RPMI7951 (cell line): ENCODE data around the gene ARF4. TPM values are rescaled to one million over a fixed set of nuclear protein-coding genes. Genes with fewer than 3 reads are reported as not detected.
"Not testable (repeated sequence)": the region's sequence is repeated elsewhere in the genome, so short reads cannot be mapped to it uniquely, and the experiment has no call there.

Experiments
- DNase-seq: peaks from one replicate; pipeline ENCODE4 v3.0.0-alpha.2; 2012; ENCODE audit warnings: low read depth
- total RNA-seq: library from RNA; depleted of rRNA; stranded (reverse); fragments of >200 nt; shearing (Covaris generic); gene quantifications from 2 replicates; pipeline ENCODE4 v1.2.3, GENCODE V29; 2014; rRNA removed

Gene ARF4
- 475 and 554 TPM in 2 replicates for total RNA-seq

- peak; percentile 99 for DNase-seq
These were observed at the start of gene ARF4 for GRCh38 chr3:57597127-57597923. Gene ARF4 (minus strand): TSS chr3:57597344. CDS start chr3:57597140, 204 bp downstream.

DNA sequence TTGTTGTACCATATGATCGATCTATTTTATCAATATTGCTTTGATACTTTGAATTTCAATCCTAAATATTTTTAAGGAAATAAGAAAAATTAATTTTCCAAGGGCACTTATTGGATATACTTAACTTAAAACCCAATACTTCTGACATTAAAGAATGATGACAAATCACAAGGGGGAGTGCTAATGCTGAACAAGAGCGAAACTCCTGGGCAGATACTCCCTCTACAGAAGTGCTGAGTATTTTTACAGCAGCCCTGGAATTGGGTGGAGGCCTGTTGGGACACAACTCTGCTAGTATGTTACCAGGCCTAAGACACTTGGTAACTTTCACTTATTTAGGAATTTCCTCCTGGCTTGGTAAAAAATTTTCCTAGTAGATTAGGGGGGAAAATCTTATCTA lies 49.6 kb upstream of the ARF4 start:
- peak; percentile 19 for DNase-seq

- DNase-seq, result no peak
These were observed 47.6 kb upstream of the ARF4 start for GRCh38 chr3:57644740-57645139.

DNA sequence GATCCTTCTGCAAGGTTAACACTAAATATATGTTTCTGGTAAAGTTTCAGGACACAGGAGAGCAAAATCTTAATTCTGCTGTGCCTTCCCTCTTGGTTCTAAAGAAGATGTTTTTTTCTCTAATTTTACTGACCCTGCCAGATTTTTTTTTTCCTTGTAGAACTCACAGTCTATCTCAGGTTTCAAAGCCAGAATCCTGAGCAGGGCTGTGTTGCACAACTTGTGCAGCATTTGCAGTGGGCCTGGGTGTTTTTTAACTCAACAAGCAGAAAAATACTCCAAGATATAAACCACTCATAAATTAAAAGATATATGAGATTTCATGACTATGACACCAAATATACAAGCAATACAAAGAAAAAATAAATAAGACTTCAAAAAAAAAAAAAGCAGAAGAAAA lies 40.2 kb upstream of the ARF4 start:
- no peak for DNase-seq

GRCh38 chr3:57634259-57634658 lies 37.1 kb upstream of the ARF4 start:
- not testable (repeated sequence) for DNase-seq

DNA sequence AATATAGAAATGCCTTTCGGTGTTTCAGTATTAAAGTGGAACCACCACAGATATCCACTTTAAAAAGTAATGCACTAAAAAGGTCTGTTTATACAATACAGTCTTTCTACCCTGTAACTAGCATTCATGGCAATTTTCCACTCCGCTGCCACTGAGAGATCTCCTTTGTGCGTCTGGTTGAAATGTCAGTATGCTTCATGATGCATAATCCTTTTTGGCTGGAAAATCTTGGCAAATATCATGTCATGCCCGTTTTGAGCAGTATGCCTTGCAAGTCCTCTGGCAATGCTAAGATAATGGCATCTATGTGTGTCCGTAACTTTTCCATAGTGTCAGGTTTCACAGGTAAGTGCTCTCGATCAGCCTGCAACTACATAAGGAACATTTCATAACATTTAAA lies 30.8 kb upstream of the ARF4 start:
- peak; percentile 24 for DNase-seq

- no peak for DNase-seq
These were observed 27.7 kb upstream of the ARF4 start for GRCh38 chr3:57624801-57625200.

DNA sequence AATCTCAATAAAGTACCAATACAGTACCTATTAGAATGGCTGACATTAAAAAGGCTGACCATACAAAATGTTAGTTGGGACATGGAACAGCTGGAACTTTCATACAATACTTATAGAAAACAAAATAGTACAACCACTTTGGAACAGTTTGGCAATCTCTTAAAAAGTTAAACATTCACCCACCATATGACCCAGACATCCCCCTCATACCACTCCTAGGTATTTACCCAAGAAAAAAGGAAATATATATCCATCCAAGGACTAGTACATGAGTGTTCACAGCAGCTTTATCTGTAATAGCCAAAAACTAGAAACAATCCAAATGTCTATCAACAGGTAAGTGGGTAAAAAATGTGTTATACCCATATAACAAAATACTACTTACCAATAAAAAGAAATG lies 25.2 kb upstream of the ARF4 start:
- no peak for DNase-seq

GRCh38 chr3:57617739-57618138 lies 20.6 kb upstream of the ARF4 start:
- no peak for DNase-seq

DNA sequence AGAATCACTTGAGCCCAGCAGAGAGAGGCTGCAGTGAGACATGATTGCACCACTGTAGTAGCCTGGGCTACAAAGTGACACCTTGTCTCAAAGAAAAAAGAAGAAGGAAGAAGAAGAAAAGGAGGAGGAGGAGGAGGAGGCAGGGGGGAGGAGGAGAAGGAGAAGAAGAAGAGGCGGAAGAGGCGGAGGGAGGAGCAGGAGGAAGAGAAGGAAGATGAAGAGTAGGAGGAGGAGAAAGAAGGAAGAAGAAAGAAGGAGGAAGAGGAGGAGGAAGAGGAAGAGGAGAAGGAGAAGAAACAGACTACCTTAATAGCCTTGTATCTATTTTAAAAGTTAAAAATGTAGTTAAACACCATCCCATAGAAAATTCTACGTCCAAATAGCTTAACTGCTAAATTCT lies 19.1 kb upstream of the ARF4 start:
- DNase-seq, result no peak

DNA sequence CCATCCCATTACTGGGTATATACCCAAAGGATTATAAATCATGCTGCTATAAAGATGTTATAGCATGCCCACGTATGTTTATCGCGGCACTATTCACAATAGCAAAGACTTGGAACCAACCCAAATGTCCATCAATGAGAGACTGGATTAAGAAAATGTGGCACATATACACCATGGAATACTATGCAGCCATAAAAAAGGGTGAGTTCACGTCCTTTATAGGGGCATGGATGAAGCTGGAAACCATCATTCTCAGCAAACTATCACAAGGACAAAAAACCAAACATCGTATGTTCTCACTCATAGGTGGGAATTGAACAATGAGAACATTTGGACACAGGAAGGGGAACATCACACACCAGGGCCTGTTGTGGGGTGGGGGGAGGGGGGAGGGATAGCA lies 14.7 kb upstream of the ARF4 start:
- DNase-seq, result not testable (repeated sequence)

DNA sequence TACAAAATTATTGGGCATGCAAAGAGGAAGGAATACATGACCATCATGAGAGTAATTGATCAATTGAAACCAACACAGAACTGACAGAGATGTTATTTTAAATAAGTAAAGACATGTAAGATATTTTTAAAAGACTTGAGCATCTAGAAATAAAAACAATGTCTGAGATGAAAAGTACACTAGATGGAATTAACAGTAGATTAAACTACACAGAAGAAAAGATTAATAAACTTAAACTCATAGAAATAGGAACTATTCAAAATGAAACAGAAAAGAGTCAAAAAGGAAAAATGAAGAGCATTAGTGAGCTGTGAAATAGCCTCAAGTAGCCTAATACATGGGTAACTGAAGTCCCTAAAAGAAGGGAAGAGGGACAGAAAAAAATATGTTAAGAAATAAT lies 8.5 kb upstream of the ARF4 start:
- no peak for DNase-seq

- DNase-seq, result no peak
These were observed 7.8 kb upstream of the ARF4 start for GRCh38 chr3:57604971-57605370.

- DNase-seq, result no peak
These were observed 3.1 kb upstream of the ARF4 start for GRCh38 chr3:57600195-57600594.

- peak; percentile 16 for DNase-seq
These were observed 1.7 kb upstream of the ARF4 start for GRCh38 chr3:57598765-57599360.

DNA sequence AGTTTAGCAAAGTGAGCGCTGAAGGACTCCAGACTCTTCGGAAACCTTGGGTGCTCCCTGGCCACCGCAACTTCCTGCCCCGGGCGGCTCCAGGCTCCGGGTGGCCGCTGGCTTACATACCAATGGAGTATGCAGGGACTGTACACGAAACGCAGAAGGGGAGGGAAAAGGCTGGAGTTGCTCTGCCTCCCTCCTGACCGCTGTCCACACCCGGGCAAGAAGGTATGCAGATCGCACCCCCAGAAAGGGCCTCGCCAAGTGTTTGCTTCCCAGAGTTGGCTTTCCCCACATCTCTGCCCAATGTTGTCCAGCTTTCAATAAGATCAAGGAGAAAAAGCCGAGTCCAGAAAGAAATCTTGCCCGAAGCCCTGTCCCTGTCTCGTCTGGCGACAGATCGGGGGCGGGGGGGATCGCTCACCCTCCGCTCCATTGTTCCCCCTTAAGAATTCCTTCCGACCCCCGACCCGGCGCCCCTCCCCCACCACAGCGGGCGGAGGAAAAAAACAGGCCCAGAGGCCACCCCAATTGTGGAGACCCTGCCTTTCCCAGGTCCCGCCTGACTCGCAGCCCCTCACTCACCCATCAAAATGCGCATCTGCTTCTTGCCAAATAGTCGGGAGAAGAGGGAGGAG lies 533 bp downstream of the ARF4 start:
- DNase-seq, result peak; percentile 96

DNA sequence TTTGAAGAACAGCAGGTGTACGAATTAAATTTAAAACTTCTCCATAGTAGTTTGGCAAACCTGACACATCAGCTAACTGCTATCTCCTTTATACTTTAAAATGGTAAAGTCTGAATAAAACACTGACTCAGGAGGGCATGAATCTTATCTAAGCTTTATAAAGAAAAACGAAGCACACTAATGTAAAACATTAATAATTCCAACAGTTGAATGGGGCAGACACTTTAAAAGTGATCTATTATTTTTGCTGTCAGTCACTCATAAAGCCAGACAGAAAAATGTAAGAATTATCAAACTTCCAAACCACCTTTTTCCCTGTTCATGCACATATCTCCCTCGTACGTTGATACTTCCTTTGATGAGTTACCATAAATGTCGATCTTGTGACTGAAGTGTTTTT lies 2.6 kb downstream of the ARF4 start:
- no peak for DNase-seq

GRCh38 chr3:57594144-57594543 lies 3.0 kb downstream of the ARF4 start:
- no peak for DNase-seq

DNA sequence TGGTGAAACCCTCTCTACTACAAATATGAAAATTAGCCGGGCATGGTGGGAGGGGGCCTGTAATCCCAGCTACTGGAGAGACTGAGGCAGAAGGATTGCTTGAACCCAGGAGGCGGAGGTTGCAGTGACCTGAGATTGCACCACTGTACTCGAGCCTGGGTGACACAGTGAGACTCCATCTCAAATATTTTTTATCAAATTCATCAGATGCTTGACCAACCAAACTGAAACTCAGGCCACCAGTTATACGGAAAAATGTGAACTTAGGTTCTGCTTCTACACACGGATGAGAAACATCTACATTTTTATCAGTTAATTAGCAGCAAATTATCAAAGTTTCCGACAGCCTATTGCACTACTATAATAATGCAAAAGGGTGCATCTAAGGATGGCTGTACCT lies 4.8 kb downstream of the ARF4 start:
- no peak for DNase-seq

GRCh38 chr3:57587905-57588304 lies 9.2 kb downstream of the ARF4 start:
- DNase-seq, result no peak

GRCh38 chr3:57586778-57587177 lies 10.4 kb downstream of the ARF4 start:
- DNase-seq, result no peak

DNA sequence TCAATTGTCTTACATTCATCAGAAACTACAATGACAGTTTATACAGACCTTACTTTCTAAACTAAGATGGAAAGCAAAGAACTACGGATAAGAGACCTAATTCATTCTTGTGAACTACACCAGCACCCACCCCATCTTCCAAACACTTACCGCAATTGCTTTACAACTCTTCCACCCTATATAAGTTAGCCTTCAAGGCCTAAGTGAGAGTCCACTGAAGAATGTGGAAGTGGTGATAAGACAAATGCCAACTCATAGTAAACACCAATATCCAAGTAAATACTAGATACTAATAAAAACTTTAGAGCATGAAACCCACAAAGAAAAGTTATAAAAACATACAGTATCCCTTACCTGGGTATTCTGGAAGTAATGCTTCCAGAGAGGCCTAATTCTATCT lies 13.6 kb downstream of the ARF4 start:
- no peak for DNase-seq
